VCaP (cell line): ENCODE measurements around the gene KLHL28.
A peak's percentile ranks its signal among the peaks of the same experiment; 100 is the strongest.

Experiments
- H3K27ac ChIP-seq: fragments of 450-650 bp; 2 replicates; pipeline ENCODE4 v1.5.1; 2017
- CTCF ChIP-seq: fragments of 450-650 bp; conservative IDR thresholded peaks from 2 replicates; pipeline ENCODE4 v1.5.1; 2017; ENCODE audit warnings: mild to moderate bottlenecking, moderate library complexity

The KLHL28 gene

GRCh38 chr14:44961554-44962333 lies at the start of gene KLHL28, which contains the start of gene TOGARAM1:
Gene KLHL28 (minus strand): TSS chr14:44961947. CDS start chr14:44945928, 16,019 bp downstream.
Gene TOGARAM1 (plus strand): TSS chr14:44962190. CDS start chr14:44962422, 232 bp downstream.
- no peak for TF ChIP-seq CTCF
- peak within 1 kb of the TSS; percentile 97 for H3K27ac ChIP-seq

DNA sequence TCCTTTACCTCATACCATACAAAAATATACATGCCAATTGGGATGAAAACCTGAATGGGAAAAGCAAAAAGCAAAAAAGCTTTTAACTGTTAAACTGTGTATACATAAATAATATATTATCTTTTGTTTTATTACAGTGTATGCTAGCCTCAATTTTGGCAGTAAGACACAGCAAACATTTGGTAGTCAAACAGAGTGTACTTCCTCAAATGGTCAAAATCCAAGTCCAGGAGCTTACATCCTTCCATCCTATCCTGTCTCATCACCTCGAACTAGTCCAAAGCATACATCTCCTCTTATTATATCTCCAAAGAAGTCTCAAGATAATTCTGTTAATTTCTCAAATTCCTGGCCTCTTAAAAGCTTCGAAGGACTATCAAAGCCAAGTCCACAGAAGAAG lies 42.2 kb upstream of the KLHL28 start:
- TF ChIP-seq CTCF = no peak
- H3K27ac ChIP-seq = peak overlapping the region; percentile 62

DNA sequence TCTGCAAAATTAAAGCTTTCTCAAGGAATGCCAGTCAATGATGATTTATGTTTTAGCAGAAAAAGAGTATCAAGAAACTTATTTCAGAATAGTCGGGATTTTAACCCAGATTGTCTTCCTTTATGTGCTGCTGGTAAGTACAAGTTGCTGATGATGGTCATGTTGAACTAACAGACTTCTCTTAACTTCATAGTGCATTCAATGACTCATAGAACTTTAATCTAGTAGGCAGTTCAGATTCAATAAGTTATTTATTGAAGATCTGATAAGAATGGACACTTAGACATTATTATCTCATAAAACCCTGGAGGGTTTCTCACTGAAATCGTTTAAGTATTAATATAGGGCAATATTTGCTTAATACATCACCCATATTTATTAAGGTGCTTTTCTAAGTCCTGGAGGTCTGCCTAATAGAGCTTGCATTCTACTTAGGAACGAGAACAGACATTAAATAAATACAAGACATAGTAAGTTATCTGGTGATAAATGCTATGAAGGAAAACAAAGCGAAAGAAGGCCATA lies 34.1 kb upstream of the KLHL28 start:
- no peak for TF ChIP-seq CTCF
- no peak overlapping the region for H3K27ac ChIP-seq

- no peak overlapping the region for H3K27ac ChIP-seq
- no peak for TF ChIP-seq CTCF
Measured at GRCh38 chr14:44995196-44995595, 33.4 kb upstream of the KLHL28 start.

GRCh38 chr14:44990533-44990932 lies 28.8 kb upstream of the KLHL28 start:
- H3K27ac ChIP-seq = 0 out of 2 replicates have a peak overlapping the region, but pooled peaks have one; percentile 22
- TF ChIP-seq CTCF = no peak

DNA sequence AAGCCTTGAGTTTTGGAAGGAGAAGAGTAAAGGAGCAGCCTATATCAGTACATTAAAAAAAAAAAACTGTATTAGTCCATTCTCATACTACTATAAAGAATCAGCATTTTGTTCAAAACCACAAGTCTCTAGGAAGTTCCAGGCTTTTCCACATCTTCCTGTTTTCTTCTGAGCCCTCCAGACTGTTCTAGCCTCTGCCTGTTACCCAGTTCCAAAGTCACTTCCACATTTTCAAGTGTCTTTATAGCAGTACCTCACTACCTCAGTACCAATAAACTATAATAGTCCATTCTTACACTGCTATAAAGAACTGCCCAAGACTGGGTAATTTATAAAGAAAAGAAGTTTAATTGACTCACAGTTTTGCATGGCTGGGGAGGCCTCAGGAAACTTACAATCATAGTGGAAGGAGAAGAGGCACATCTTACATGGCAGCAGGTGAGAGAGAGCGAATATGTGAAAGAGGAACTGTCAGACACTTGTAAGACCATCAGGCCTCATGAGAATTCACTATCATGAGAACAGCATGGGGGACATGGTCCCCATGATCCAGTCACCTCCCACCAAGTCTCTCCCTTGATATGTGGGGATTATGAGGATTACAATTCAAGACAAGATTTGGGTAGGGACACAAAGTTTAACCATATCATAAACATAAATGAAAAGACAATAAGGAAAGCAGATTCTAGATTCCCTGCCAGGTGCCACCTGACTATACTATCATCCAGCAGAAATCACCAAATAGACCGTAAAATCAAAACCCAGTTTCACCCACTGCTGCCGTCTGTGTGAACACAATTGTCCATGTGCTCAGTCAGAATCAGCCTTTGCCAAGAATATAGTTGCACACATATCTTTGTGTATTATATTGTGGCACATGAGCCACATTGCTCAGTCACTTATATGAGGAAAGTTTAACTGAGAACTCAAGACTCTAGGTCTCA lies 28.0 kb upstream of the KLHL28 start:
- H3K27ac ChIP-seq = 0 out of 2 replicates have a peak overlapping the region, but pooled peaks have one; percentile 22
- TF ChIP-seq CTCF = no peak

DNA sequence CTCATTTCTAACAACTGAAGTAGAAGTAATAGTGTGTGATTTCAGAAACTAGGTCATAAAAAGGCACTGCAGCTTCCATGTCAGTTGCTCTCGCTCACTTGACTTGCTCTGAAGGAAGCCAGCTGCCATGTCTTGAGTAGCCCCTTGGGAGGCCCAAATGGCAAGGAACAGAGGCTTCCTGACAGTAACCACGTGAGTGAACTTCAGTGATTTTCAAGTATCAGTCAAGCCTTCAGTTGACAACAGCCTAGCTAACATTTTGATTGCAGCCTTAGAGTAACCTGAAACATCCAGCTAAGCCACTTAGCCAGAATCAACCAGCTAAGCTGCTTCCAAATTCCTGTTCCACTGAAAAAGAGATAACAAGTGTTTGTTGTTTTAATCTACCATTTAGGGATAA lies 26.9 kb upstream of the KLHL28 start:
- H3K27ac ChIP-seq = no peak overlapping the region
- TF ChIP-seq CTCF = no peak
